Nucleus accumbens (tissue), 56 donors: ENCODE results near the gene PARVA.
"Not testable (repeated sequence)": the region's sequence is repeated elsewhere in the genome, so short reads cannot be mapped to it uniquely, and the experiment has no call there.

Source experiments
- DNase-seq, 56 donors: peaks; one replicate each; lab custom pipeline; 2025; lab: John Stamatoyannopoulos, UW

The PARVA gene

GRCh38 chr11:12520576-12520975, 143.2 kb downstream of the PARVA start:
- DNase-seq, result not testable (repeated sequence)

- DNase-seq, result no peak
These were observed 146.0 kb downstream of the PARVA start for GRCh38 chr11:12523180-12523924.

- DNase-seq, result no peak
These were observed 147.5 kb downstream of the PARVA start for GRCh38 chr11:12524865-12525264.

- DNase-seq, result no peak
These were observed 148.2 kb downstream of the PARVA start for GRCh38 chr11:12525466-12526055.

GRCh38 chr11:12526789-12527188, 149.4 kb downstream of the PARVA start:
- no peak for DNase-seq

- no peak for DNase-seq
These were observed 151.1 kb downstream of the PARVA start for GRCh38 chr11:12528487-12528886.

GRCh38 chr11:12529041-12529440, 151.7 kb downstream of the PARVA start:
- DNase-seq, result no peak

GRCh38 chr11:12529793-12530192, 152.4 kb downstream of the PARVA start:
- no peak for DNase-seq

- DNase-seq, result no peak
These were observed 153.6 kb downstream of the PARVA start for GRCh38 chr11:12531020-12531419.

- DNase-seq, result peak in 9 of 56 donors; percentile 2 to 22 (median 10)
These were observed 154.3 kb downstream of the PARVA start for GRCh38 chr11:12531681-12532080.

- no peak for DNase-seq
These were observed 155.2 kb downstream of the PARVA start for GRCh38 chr11:12532580-12532979.

GRCh38 chr11:12534549-12534948, 157.2 kb downstream of the PARVA start:
- no peak for DNase-seq

- DNase-seq, result no peak
These were observed 157.9 kb downstream of the PARVA start for GRCh38 chr11:12535321-12535720.

- DNase-seq, result no peak
These were observed 159.2 kb downstream of the PARVA start for GRCh38 chr11:12536566-12536965.

- no peak for DNase-seq
These were observed 160.5 kb downstream of the PARVA start for GRCh38 chr11:12537778-12538401.

- no peak for DNase-seq
These were observed 161.6 kb downstream of the PARVA start for GRCh38 chr11:12538889-12539421.

- DNase-seq, result no peak
These were observed 162.2 kb downstream of the PARVA start for GRCh38 chr11:12539572-12539971.

GRCh38 chr11:12540075-12540680, 162.8 kb downstream of the PARVA start:
- no peak for DNase-seq

GRCh38 chr11:12540913-12541582, 163.7 kb downstream of the PARVA start:
- no peak for DNase-seq

GRCh38 chr11:12541583-12542151, 164.3 kb downstream of the PARVA start:
- DNase-seq, result no peak
